NT2/D1 (cell line): ENCODE results near the gene AKAP13.

Source experiments
- SUZ12 ChIP-seq: IDR thresholded peaks from 2 replicates; pipeline ENCODE4 v1.6.1; 2011; ENCODE audit not compliant: insufficient read length, insufficient read depth; ENCODE audit errors: extremely low read depth
- YY1 ChIP-seq: IDR thresholded peaks from 2 replicates; pipeline ENCODE4 v1.6.1; 2011; ENCODE audit not compliant: insufficient read length, insufficient read depth

GRCh38 chr15:85547386-85547785 is 167.0 kb downstream of the AKAP13 start:
- TF ChIP-seq YY1 (no peak), SUZ12 (no peak)
